Measurements from ENCODE around the gene HPS1. TPM values are rescaled to one million over a fixed set of nuclear protein-coding genes. Genes with fewer than 3 reads are reported as not detected.

Gene HPS1
- total and polyA plus RNA-seq, 2 of the 8 experiments (the other 6 are each of a cell fraction or from before 2014, with no cell fraction given): 38.7 to 61.7 TPM

- no peak overlapping the region for H2BK120ac ChIP-seq (replicated peaks; ENCODE audit: low read depth, low read length)
- H2BK12ac ChIP-seq (ENCODE audit: low read depth, low read length): no peak overlapping the region
- no peak overlapping the region for H2BK20ac ChIP-seq (ENCODE audit: low read length)
- H3K79me1 ChIP-seq (ENCODE audit: low read depth, low read length): no peaks in the 10 kb centered on the region; the same call in 1 of the 2 replicates
- no peak overlapping the region for H4K5ac ChIP-seq (ENCODE audit: insufficient read length, low read depth, low read length)
- no peak overlapping the region for H3K4me3 ChIP-seq (ENCODE audit: extremely low read depth in 1 of 4, insufficient read depth in 2 of 4, low read depth in 3 of 4, low read length in 4 of 4)
- H3K36me3 ChIP-seq (ENCODE audit: control insufficient read depth in 2 of 4, insufficient read depth in 4 of 4, low read length in 3 of 4): peaks cover 0 to 19% (median 13%) of the 10 kb centered on the region in 4 experiments; a peak in 5 of 8 replicates
- no peak overlapping the region for H3K23ac ChIP-seq (ENCODE audit: insufficient read length)
- H3K56ac ChIP-seq (replicated peaks; ENCODE audit: insufficient read length, low read depth, low read length): no peak overlapping the region
- ChIA-PET POLR2A (ENCODE audit: partially characterized antibody) (interaction anchor here (0.6 to 1.0 kb wide), 4 partner anchors 13 to 899 kb away, joined by 3 read pairs; no protein-coding TSS in a partner anchor), CTCF (ENCODE audit: partially characterized antibody) (interaction anchor here (0.6 to 6.6 kb wide), 11 partner anchors 13 to 790 kb away, joined by 3 to 69 read pairs (median 3); partner anchors contain the start of gene PYROXD2)
- H3K4me1 ChIP-seq (replicated peaks in 1 of 4; ENCODE audit: control insufficient read depth in 3 of 4, insufficient read depth in 4 of 4, low read length in 3 of 4): no peaks in the 10 kb centered on the region
- no peak for TF ChIP-seq SIRT6 (IDR thresholded peaks at IDR 0.05; ENCODE audit: low read length)
- no peak for TF ChIP-seq EP300 (IDR thresholded peaks at IDR 0.05; ENCODE audit: borderline replicate concordance in 1 of 2, low read depth in 2 of 2, low read length in 2 of 2)
- TF ChIP-seq TEAD4 (IDR thresholded peaks at IDR 0.05; ENCODE audit: low read depth, low read length): no peak
- 98% methylated on average over 7 of the region's 7 CpGs; no CpG with 5 or more reads in 1 of the 2 experiments for WGBS, 2 experiments (ENCODE audit: extremely low coverage in 1 of 2, insufficient coverage in 1 of 2, insufficient read length in 1 of 2, insufficient replicate concordance in 2 of 2, low coverage in 1 of 2, low lambda C conversion rate in 2 of 2, missing lambda C conversion rate in 1 of 2)
- no peaks in the 10 kb centered on the region for H3K79me2 ChIP-seq (ENCODE audit: control insufficient read depth in 1 of 2, insufficient read depth in 2 of 2, low read length in 2 of 2)
- no peaks in the 10 kb centered on the region for H3K27me3 ChIP-seq (replicated peaks in 1 of 4; ENCODE audit: control insufficient read depth in 3 of 4, extremely low read depth in 1 of 4, insufficient read depth in 3 of 4, low read length in 3 of 4)
- peaks cover 2 to 3% of the 10 kb centered on the region in 2 experiments; a peak in 2 of 4 replicates for H3K9me3 ChIP-seq (ENCODE audit: insufficient read depth in 2 of 2, low read depth in 1 of 2, low read length in 1 of 2)
- H3K27ac ChIP-seq (ENCODE audit: low read depth, low read length): no peak overlapping the region
- H3K14ac ChIP-seq (ENCODE audit: insufficient read length): no peak overlapping the region
- no peak overlapping the region for H3K9ac ChIP-seq (replicated peaks in 1 of 4; ENCODE audit: extremely low read depth in 1 of 4, low read depth in 3 of 4, low read length in 3 of 4)
- H3K4ac ChIP-seq (replicated peaks; ENCODE audit: insufficient read length, low read depth, low read length): no peak overlapping the region
- no peak overlapping the region for H4K91ac ChIP-seq (replicated peaks; ENCODE audit: insufficient read length, low read length)
- no peak overlapping the region for H2AK5ac ChIP-seq (ENCODE audit: low read depth, low read length)
- H3K4me2 ChIP-seq (ENCODE audit: insufficient read depth in 1 of 2, low read depth in 2 of 2, low read length in 2 of 2): no peak overlapping the region
- H3K18ac ChIP-seq (ENCODE audit: extremely low read depth, low read length): no peak overlapping the region
- FAIRE-seq: no peak
- no peak overlapping the region for H2AFZ ChIP-seq (ENCODE audit: low read length)
- H3K23me2 ChIP-seq (ENCODE audit: low read depth, low read length): no peaks in the 10 kb centered on the region
- H2BK15ac ChIP-seq (ENCODE audit: low read length): no peak overlapping the region
- no peak overlapping the region for H2BK5ac ChIP-seq (ENCODE audit: low read depth, low read length)
- peaks cover 0 to 2% of the 10 kb centered on the region in 2 experiments for H4K20me1 ChIP-seq (replicated peaks in 1 of 2; ENCODE audit: control insufficient read depth in 1 of 2, insufficient read depth in 2 of 2, low read length in 2 of 2)
- no peak overlapping the region for H4K8ac ChIP-seq (ENCODE audit: extremely low read depth, insufficient read depth, low read length)
- no peak for DNase-seq (ENCODE audit: low read depth in 1 of 2, low spot score in 2 of 2)
Measured at GRCh38 chr10:98427011-98427515, 19.7 kb downstream of the HPS1 start.

Measured in H1 (cell line).